ENCODE measurements around the gene ZNF32.

The ZNF32 gene

DNA sequence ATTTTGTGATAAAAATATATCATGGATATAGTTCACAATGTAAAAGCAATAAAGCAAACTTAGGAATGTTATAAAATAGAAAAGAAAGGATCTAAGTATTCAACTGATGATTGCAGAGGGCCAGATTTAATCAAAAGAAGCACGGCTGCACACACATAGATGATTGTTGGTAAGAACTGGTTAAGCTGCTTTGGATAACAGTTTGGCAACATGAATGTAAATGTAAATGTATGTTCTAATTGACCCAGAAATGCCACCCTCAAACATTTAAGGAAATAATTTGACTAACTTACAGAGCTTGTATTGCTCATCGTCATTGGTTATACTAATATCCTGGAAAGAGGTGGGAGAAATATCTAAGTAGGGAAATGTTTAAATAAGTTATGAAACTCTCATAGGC, 29.3 kb downstream of the ZNF32 start:
- WGBS, 2 donors (ENCODE audit: extremely low coverage in 2 of 2, insufficient read length in 2 of 2, insufficient replicate concordance in 1 of 2): no CpG with 5 or more reads among the region's 2 CpGs
- H2AFZ ChIP-seq (ENCODE audit: low read length): no peak overlapping the region
- DNase-seq (ENCODE audit: low spot score): no peak
- H3K79me1 ChIP-seq (ENCODE audit: low read depth, low read length): no peaks in the 10 kb centered on the region
- H2BK120ac ChIP-seq (ENCODE audit: low read depth, low read length): no peak overlapping the region
- no peak overlapping the region for H3K9ac ChIP-seq (ENCODE audit: low read depth, low read length, poor library complexity)
- no peak overlapping the region for H3K4me2 ChIP-seq (ENCODE audit: insufficient read depth, low read length, poor library complexity, severe bottlenecking)
- H3K27me3 ChIP-seq (ENCODE audit: control insufficient read depth in 3 of 3, insufficient read depth in 3 of 3, low read depth in 1 of 3, low read length in 3 of 3): no peaks in the 10 kb centered on the region
- no peak overlapping the region for H3K4me3 ChIP-seq (ENCODE audit: low read length in 2 of 2)
- no peak overlapping the region for H2BK5ac ChIP-seq (ENCODE audit: low read length)
- H3K36me3 ChIP-seq (replicated peaks in 1 of 2; ENCODE audit: control insufficient read depth in 2 of 2, insufficient read depth in 2 of 2, low read length in 2 of 2): peaks cover 7 to 24% of the 10 kb centered on the region in 2 donors
- H4K91ac ChIP-seq (ENCODE audit: low read depth, low read length, poor library complexity): no peak overlapping the region
- no peak overlapping the region for H2BK15ac ChIP-seq (ENCODE audit: low read length)
- H2BK12ac ChIP-seq (ENCODE audit: low read length): no peak overlapping the region
- no peak overlapping the region for H3K14ac ChIP-seq (ENCODE audit: low read length)
- H3K4me1 ChIP-seq (ENCODE audit: control insufficient read depth in 2 of 2, insufficient read depth in 1 of 2, low read depth in 1 of 2, low read length in 2 of 2): no peaks in the 10 kb centered on the region
- no peak overlapping the region for H3K18ac ChIP-seq (ENCODE audit: low read length)
- H3K23ac ChIP-seq (ENCODE audit: low read depth, low read length, poor library complexity): no peak overlapping the region
- no peak overlapping the region for H2AK5ac ChIP-seq (ENCODE audit: low read depth, low read length)
- H4K8ac ChIP-seq (ENCODE audit: low read depth, low read length): no peak overlapping the region
- H3K4ac ChIP-seq (ENCODE audit: low read length): no peak overlapping the region
- H3K27ac ChIP-seq (replicated peaks; ENCODE audit: low read length): no peak overlapping the region
- peaks cover 14 to 45% of the 10 kb centered on the region in 2 donors for H3K9me3 ChIP-seq (replicated peaks in 1 of 2; ENCODE audit: control insufficient read depth in 2 of 2, insufficient read depth in 1 of 2, low read depth in 1 of 2, low read length in 2 of 2)

DNA sequence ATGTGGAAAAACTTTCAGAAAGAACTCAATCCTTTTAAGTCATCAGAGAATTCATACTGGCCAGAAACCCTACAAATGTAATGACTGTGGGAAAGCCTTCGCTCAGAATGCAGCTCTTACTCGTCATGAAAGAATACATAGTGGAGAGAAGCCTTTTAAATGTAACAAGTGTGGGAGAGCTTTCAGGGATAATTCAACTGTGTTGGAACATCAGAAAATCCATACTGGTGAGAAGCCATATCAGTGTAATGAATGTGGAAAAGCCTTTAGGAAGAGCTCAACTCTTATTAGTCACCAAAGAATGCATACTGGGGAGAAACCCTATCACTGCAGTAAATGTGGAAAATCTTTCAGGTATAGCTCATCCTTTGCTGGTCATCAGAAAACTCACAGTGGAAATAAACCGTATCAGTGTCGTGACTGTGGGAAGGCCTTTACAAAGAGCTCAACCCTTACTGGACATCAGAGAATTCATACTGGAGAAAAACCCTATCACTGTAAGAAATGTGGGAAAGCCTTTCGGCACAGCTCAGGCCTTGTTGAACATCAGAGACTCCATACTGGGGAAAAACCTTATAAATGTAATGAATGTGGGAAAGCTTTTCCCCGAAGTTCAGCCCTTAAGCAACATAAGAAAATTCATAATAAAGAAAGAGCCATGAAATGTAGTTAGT, 31.8 kb downstream of the ZNF32 start:
- Histone ChIP-seq H2BK15ac (ENCODE audit: low read length) (no peak overlapping the region), H3K36me3 (replicated peaks in 1 of 2; ENCODE audit: control insufficient read depth in 2 of 2, insufficient read depth in 2 of 2, low read length in 2 of 2) (peaks cover 7 to 30% of the 10 kb centered on the region in 2 donors), H3K4me3 (ENCODE audit: low read length in 2 of 2) (no peak overlapping the region), H3K79me1 (ENCODE audit: low read depth, low read length) (no peaks in the 10 kb centered on the region), H3K4me2 (ENCODE audit: insufficient read depth, low read length, poor library complexity, severe bottlenecking) (no peak overlapping the region), H3K9ac (ENCODE audit: low read depth, low read length, poor library complexity) (no peak overlapping the region), H2BK12ac (ENCODE audit: low read length) (no peak overlapping the region), H3K27me3 (ENCODE audit: control insufficient read depth in 3 of 3, insufficient read depth in 3 of 3, low read depth in 1 of 3, low read length in 3 of 3) (no peaks in the 10 kb centered on the region), H2BK120ac (ENCODE audit: low read depth, low read length) (no peak overlapping the region), H3K18ac (ENCODE audit: low read length) (no peak overlapping the region), H2BK5ac (ENCODE audit: low read length) (no peak overlapping the region), H2AFZ (ENCODE audit: low read length) (no peak overlapping the region), H4K91ac (ENCODE audit: low read depth, low read length, poor library complexity) (no peak overlapping the region), H3K14ac (ENCODE audit: low read length) (no peak overlapping the region), H3K9me3 (replicated peaks in 1 of 2; ENCODE audit: control insufficient read depth in 2 of 2, insufficient read depth in 1 of 2, low read depth in 1 of 2, low read length in 2 of 2) (peaks cover 17 to 55% of the 10 kb centered on the region in 2 donors), H3K4me1 (ENCODE audit: control insufficient read depth in 2 of 2, insufficient read depth in 1 of 2, low read depth in 1 of 2, low read length in 2 of 2) (no peaks in the 10 kb centered on the region), H3K4ac (ENCODE audit: low read length) (no peak overlapping the region), H4K8ac (ENCODE audit: low read depth, low read length) (no peak overlapping the region), H2AK5ac (ENCODE audit: low read depth, low read length) (no peak overlapping the region), H3K27ac (replicated peaks; ENCODE audit: low read length) (no peak overlapping the region), H3K23ac (ENCODE audit: low read depth, low read length, poor library complexity) (no peak overlapping the region)
- WGBS, 2 donors (ENCODE audit: extremely low coverage in 2 of 2, insufficient read length in 2 of 2, insufficient replicate concordance in 1 of 2): no CpG with 5 or more reads among the region's 6 CpGs
- DNase-seq (ENCODE audit: low spot score): no peak

DNA sequence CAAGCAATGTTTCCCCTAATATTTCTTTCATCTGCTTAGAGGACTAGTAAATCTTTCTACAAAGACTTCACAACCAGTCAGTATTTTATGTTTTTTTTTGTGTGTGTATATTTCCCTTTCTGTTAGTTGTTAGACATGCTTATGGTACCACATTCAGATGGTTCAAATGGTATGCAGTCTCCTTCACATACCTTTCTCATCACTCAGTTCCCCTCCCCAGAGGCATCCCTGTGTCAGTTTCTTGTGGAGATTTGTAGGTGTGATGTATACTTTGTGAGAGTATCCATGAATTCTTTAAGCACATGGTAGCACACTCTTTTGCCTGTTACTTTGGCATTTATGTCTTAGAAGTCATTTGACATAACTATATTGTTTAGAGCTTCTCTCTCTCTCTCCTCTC, 38.0 kb downstream of the ZNF32 start:
- H2BK120ac ChIP-seq (ENCODE audit: low read depth, low read length): no peak overlapping the region
- no peak overlapping the region for H3K4me2 ChIP-seq (ENCODE audit: insufficient read depth, low read length, poor library complexity, severe bottlenecking)
- DNase-seq (ENCODE audit: low spot score): no peak
- H3K14ac ChIP-seq (ENCODE audit: low read length): no peak overlapping the region
- no peak overlapping the region for H2AFZ ChIP-seq (ENCODE audit: low read length)
- H3K79me1 ChIP-seq (ENCODE audit: low read depth, low read length): no peaks in the 10 kb centered on the region
- no peak overlapping the region for H3K27ac ChIP-seq (replicated peaks; ENCODE audit: low read length)
- H3K18ac ChIP-seq (ENCODE audit: low read length): no peak overlapping the region
- H3K23ac ChIP-seq (ENCODE audit: low read depth, low read length, poor library complexity): no peak overlapping the region
- no peak overlapping the region for H3K4ac ChIP-seq (ENCODE audit: low read length)
- no peak overlapping the region for H4K91ac ChIP-seq (ENCODE audit: low read depth, low read length, poor library complexity)
- no peaks in the 10 kb centered on the region for H3K27me3 ChIP-seq (ENCODE audit: control insufficient read depth in 3 of 3, insufficient read depth in 3 of 3, low read depth in 1 of 3, low read length in 3 of 3)
- H3K9me3 ChIP-seq (replicated peaks in 1 of 2; ENCODE audit: control insufficient read depth in 2 of 2, insufficient read depth in 1 of 2, low read depth in 1 of 2, low read length in 2 of 2): peaks cover 5 to 35% of the 10 kb centered on the region in 2 donors
- H3K4me1 ChIP-seq (ENCODE audit: control insufficient read depth in 2 of 2, insufficient read depth in 1 of 2, low read depth in 1 of 2, low read length in 2 of 2): peaks cover 0 to 2% of the 10 kb centered on the region in 2 donors
- H2BK5ac ChIP-seq (ENCODE audit: low read length): no peak overlapping the region
- H2AK5ac ChIP-seq (ENCODE audit: low read depth, low read length): no peak overlapping the region
- H2BK15ac ChIP-seq (ENCODE audit: low read length): no peak overlapping the region
- no peak overlapping the region for H2BK12ac ChIP-seq (ENCODE audit: low read length)
- H3K36me3 ChIP-seq (replicated peaks in 1 of 2; ENCODE audit: control insufficient read depth in 2 of 2, insufficient read depth in 2 of 2, low read length in 2 of 2): peaks cover 6 to 36% of the 10 kb centered on the region in 2 donors
- no peak overlapping the region for H3K9ac ChIP-seq (ENCODE audit: low read depth, low read length, poor library complexity)
- no peak overlapping the region for H3K4me3 ChIP-seq (ENCODE audit: low read length in 2 of 2)
- no peak overlapping the region for H4K8ac ChIP-seq (ENCODE audit: low read depth, low read length)

DNA sequence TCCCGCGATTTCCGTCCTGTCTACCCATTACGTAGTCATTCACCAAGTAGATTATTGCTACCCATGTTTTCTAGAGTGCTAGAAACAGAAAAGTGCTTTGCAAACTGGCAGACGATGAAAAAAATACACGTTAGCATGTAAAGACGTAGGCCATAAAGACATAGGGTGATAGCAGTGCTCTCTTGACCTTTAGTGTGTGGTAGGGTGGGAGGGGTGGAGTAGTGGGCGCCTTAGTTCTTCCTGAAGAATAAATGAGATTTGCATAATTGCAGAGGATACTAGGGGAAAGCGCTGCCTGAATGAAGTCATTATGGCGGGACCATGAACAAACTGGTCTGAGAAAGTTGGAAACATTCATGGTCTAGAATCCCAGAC, 41.5 kb downstream of the ZNF32 start:
- H3K4ac ChIP-seq (ENCODE audit: low read length): no peak overlapping the region
- no peak overlapping the region for H4K8ac ChIP-seq (ENCODE audit: low read depth, low read length)
- no peak overlapping the region for H3K14ac ChIP-seq (ENCODE audit: low read length)
- H4K91ac ChIP-seq (ENCODE audit: low read depth, low read length, poor library complexity): no peak overlapping the region
- no peaks in the 10 kb centered on the region for H3K79me1 ChIP-seq (ENCODE audit: low read depth, low read length)
- H2BK5ac ChIP-seq (ENCODE audit: low read length): no peak overlapping the region
- no peak overlapping the region for H2BK15ac ChIP-seq (ENCODE audit: low read length)
- peak overlapping the region; percentile 91 for H3K4me2 ChIP-seq (ENCODE audit: insufficient read depth, low read length, poor library complexity, severe bottlenecking)
- no peak overlapping the region for H3K27ac ChIP-seq (replicated peaks; ENCODE audit: low read length)
- no peak overlapping the region for H3K23ac ChIP-seq (ENCODE audit: low read depth, low read length, poor library complexity)
- no peak overlapping the region for H2BK12ac ChIP-seq (ENCODE audit: low read length)
- H2AK5ac ChIP-seq (ENCODE audit: low read depth, low read length): no peak overlapping the region
- no peak overlapping the region for H2BK120ac ChIP-seq (ENCODE audit: low read depth, low read length)
- no peaks in the 10 kb centered on the region for H3K27me3 ChIP-seq (ENCODE audit: control insufficient read depth in 3 of 3, insufficient read depth in 3 of 3, low read depth in 1 of 3, low read length in 3 of 3)
- H3K9ac ChIP-seq (ENCODE audit: low read depth, low read length, poor library complexity): peak overlapping the region; percentile 80
- H2AFZ ChIP-seq (ENCODE audit: low read length): peak overlapping the region; percentile 99
- DNase-seq (ENCODE audit: low spot score): no peak
- peaks cover 1 to 13% of the 10 kb centered on the region in 2 donors for H3K9me3 ChIP-seq (replicated peaks in 1 of 2; ENCODE audit: control insufficient read depth in 2 of 2, insufficient read depth in 1 of 2, low read depth in 1 of 2, low read length in 2 of 2)
- peaks cover 6 to 23% of the 10 kb centered on the region in 2 donors for H3K36me3 ChIP-seq (replicated peaks in 1 of 2; ENCODE audit: control insufficient read depth in 2 of 2, insufficient read depth in 2 of 2, low read length in 2 of 2)
- peaks cover 0 to 2% of the 10 kb centered on the region in 2 donors for H3K4me1 ChIP-seq (ENCODE audit: control insufficient read depth in 2 of 2, insufficient read depth in 1 of 2, low read depth in 1 of 2, low read length in 2 of 2)
- H3K18ac ChIP-seq (ENCODE audit: low read length): no peak overlapping the region
- WGBS, 2 donors (ENCODE audit: extremely low coverage in 2 of 2, insufficient read length in 2 of 2, insufficient replicate concordance in 1 of 2): no CpG with 5 or more reads among the region's 10 CpGs
- H3K4me3 ChIP-seq (ENCODE audit: low read length in 2 of 2): peak overlapping the region; percentile 72 to 93

All from neuronal stem cell (in vitro differentiated cells).